ENCODE results near the gene DENND2D.
A peak's percentile ranks its signal among the peaks of the same experiment; 100 is the strongest.

DENND2D gene

GRCh38 chr1:111199881-111200801, at the start of gene DENND2D:
DENND2D (minus strand) TSS chr1:111200646; CDS start chr1:111200459, 187 bp downstream.
- FAIRE-seq = no peak

DNA sequence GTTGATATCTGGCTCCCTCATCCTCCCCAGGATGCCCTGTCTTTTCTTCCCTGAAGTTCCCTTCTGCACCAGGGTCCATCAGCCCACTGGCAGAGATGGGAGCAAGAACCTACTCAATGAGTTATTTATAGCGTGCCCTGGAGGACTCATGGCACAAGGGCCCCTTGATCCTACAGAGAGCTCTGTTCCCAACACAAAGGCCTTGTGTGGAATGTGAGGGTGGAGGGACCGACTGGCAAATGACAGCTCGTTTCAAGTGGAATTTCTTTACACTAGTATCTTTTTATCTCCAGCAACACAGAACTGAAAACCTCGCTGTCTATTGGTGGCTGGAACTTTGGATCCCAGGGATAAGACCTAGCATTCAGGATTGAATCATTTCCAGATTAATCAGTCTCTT, 49.5 kb upstream of the DENND2D start:
- FAIRE-seq = no peak

DNA sequence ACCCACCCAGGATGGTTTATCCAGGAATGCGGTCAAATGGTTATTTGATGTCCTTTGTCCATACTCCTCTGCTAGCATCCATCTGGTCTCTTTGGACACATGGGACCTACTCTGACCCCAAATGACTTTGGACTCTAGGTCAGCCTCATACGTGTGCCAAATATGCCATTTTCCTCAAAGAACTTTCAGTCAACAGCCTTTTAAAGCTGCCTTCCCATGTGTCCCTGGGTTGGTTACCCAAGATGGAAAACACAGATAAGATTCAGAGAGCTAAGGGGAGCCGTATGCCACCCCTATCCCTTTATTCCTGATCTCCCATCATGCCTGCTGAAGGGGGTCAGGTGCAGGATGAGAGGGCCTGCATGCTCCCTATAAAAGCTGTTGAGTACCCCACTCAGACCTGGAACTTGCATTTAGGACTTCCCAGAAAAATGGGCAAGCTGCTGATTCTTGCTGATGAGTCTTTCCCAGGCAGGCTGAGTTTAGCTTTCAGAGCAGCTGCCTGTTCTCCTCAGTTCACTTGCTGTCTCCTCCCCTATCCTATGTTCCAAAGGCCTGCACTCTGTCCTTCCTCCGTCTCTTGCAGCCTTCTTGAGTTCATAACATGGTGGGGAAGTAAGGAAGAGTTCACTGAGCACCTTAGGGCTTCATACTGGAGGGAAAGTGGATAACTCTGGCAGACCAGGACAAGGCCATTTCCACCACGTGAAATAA, 46.8 kb upstream of the DENND2D start:
- no peak for FAIRE-seq

DNA sequence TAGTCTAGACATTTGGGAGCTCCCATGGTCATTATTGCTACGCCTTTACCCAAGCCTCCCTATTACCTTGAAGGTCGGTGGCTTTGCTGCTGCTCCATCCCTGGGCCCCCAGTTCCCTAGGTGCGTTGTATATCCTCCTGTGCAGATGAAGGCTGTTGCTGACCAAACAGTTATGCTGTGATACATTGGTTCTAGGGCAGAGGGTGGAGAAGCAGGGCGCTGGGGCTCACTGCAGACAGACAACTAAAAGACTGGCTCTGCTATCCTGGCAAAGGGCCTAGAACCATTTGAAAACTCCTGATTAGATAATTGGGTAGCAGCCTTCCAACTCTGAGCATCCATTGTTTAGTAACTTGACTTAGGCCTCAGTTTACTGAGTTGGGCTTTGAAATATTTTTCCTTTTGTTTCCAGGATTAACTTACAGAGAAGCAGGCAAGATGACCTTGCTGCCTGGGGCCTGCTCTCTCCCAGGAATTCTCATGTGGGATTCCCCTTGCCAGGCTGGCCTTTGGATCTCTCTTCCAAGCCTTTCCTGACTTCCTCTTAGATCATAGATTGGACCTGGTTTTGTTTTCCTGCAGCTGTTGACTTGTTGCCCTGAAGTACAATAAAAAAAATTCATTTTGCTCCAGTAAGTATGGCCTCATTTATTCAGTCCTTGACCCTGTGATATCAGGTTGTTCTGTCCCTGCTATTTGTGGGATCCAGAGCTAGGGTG, 42.5 kb upstream of the DENND2D start:
- no peak for FAIRE-seq

- FAIRE-seq = no peak
Measured at GRCh38 chr1:111241797-111242196, 41.4 kb upstream of the DENND2D start.

DNA sequence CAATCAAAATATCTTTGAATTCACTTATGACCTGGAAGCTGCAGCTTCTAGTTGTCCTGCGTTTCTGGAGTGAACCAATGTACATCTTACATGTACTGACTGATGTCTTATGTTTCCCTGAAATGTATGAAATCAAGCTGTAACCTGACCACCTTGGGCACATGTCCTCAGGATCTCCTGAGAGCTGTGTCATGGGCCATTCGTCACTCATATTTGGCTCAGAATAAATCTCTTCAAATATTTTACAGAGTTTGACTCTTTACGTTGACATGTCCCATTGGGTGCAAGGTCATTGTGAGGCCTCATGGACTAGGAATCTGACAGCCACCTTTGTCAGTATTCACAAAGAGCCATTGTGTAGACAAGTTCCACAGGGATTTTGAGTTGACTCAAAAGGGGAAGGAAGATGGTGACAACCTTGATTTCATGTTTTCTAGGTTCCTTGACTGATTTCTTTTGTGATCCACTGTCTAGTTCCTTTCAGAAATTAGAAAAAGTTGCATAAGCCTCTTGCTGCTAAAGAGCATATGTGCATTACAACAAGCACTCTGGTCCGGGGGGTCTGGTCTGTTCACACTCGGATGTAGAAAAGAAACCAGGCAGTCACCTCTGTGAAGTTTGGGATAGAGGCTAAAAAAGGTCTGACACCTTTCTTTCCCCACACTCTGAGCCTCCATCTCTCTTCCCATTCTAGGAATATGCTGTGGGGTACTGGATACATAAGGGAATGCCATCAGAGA, 37.8 kb upstream of the DENND2D start:
- no peak for FAIRE-seq

GRCh38 chr1:111236806-111237205, 36.4 kb upstream of the DENND2D start:
- FAIRE-seq = no peak

GRCh38 chr1:111236379-111236778, 35.9 kb upstream of the DENND2D start:
- FAIRE-seq = no peak

DNA sequence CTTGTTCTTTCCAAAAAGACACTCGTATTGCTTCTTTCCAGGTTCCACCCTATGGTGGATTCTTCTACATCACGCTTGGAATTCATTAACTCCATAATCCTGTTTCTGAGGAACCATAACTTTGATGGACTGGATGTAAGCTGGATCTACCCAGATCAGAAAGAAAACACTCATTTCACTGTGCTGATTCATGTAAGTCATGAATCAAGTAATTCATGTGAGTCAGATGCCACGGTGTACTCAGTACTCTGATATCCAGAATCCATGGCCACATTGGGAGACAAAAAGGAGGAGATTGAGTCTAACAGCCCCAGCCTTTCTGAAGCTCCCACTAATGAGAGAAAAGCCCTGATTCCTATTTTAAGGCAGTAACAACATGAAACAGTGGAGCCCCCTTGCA, 34.4 kb upstream of the DENND2D start:
- FAIRE-seq = no peak

DNA sequence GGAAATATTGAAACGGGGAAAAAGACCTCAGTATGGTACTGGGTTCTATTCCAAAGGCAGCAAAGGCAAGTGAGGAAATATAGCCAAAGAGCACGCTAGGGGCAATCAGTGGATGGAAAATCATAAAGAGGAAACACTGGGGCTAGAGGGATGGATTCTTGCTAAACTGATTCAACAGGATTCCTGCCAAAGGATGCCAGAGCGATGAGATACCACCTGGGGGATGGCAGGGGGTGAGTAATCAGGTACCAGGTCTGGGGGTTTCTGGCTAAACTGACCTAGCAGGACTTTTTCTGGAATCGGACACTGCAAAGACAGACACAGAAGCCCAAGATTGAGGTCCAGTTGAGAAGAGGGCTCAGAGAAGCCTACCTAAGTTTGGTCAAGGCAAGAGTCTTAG, 33.8 kb upstream of the DENND2D start:
- no peak for FAIRE-seq

DNA sequence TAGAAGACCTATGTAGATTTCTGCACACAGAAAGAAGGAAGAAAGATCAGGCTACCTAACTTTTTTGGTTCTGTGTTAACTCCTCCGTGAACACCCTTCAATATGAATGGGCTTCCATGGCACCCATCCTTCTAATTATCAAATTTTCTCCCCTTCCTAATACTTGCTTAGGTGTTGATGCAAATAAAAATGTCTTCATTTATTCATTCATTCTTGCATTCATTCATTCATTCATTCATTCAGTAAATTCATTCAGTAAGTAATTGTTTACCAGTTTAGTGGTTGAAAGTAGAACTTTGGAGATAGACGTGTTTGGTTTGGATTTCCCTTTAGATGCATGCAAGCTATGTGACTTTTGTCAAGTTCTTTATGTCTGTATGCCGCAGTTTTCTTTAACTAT, 31.7 kb upstream of the DENND2D start:
- no peak for FAIRE-seq

DNA sequence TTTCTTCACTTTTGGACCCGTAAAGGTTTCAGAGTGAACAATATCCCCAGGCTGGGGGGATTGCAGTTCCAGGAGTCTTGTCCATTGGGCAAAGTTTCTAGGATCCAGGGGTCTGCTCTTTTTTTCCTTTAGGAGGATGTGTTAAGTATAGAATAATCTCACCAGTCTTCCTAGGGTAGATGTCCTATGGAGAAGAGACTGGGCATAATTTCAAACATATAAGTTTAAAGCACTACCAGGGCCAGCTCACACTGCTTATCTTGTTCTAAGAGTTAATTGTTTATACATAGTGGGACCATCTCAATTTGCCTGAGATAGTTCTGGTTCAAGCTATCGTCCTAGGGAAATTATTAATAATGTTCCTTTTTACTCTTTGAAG, 28.3 kb upstream of the DENND2D start:
- peak; percentile 98 for FAIRE-seq

GRCh38 chr1:111227851-111228747, 27.7 kb upstream of the DENND2D start:
- FAIRE-seq = peak; percentile 72

DNA sequence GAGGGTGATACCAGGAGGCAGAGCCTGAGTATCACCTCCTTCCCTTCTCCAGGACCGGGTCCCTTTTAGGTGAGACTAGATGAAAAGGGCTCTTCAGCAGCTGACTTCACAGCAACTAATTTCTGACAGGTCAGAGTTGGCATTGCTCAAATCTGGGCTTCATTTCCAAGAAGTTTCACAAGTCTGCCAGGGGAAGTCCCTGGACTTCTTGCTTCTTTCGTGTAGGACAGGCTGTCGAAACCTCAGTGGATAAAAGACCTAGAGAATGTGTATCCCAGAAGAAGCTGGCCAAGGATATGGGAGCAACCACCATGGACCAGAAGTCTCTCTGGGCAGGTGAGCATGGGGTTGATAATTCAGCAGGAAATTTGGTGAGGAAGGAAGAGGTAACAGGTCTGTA, 27.0 kb upstream of the DENND2D start, which contains the start of gene CHI3L2:
TSS of gene CHI3L2 (plus strand) at position 280 of the 400 bp plus-strand sequence. CDS start at position 297, 17 bp downstream.
- FAIRE-seq = no peak

GRCh38 chr1:111225717-111226400, 25.4 kb upstream of the DENND2D start:
- no peak for FAIRE-seq

- FAIRE-seq = no peak
Measured at GRCh38 chr1:111225091-111225490, 24.6 kb upstream of the DENND2D start.

- FAIRE-seq = no peak
Measured at GRCh38 chr1:111223126-111223685, 22.8 kb upstream of the DENND2D start.

DNA sequence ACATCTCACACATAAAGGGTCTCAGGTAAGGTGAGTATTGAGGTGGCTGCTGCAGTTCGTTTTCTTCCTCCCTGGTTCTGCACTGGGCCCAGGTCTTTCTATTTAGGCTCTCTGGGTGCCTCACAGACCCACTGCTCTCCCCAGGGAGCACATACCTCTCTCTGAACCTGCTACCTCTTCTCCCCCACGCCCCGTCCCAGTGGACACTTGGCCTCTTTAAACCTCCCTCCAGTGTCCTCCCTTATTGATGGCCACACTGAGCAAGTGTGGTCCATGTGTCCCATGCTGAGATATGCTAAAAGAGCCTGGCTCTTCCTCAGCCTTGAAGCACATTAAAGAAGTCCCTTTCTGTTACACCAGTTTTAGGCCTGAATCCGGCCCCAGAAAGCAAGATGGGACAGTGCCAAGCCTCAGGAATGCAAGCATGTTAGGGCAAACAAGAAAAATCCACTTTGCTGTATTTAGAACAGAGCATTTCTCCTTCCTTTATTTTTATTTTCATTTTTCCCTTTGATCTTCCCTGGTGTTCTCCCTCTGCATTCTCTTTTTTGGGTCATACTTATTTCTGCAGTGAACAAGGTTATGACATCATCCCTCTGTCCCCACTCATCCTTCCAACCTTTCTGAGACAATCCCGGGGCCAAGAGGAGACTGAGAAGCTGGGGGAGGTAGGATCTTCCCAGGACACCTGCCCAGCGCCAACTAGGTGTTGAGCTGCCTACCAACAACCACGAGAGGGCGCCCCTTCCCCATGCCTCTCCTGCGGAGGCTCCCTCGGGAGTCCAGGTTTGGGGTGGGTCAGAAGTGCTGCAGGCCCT, 22.1 kb upstream of the DENND2D start:
- FAIRE-seq = no peak

GRCh38 chr1:111221633-111222291, 21.3 kb upstream of the DENND2D start:
- no peak for FAIRE-seq
